HepG2 (cell line): ENCODE results near the gene FRAS1. TPM values are rescaled to one million over a fixed set of nuclear protein-coding genes. Genes with fewer than 3 reads are reported as not detected.

Source experiments
- NAIF1 ChIP-seq: sonication (generic); formaldehyde crosslinking; IDR thresholded peaks from 2 replicates; pipeline ENCODE4 v1.5.0; 2020; ENCODE audit warnings: mild to moderate bottlenecking, missing genetic modification reagents, borderline replicate concordance
- NFAT5 ChIP-seq: sonication (generic); formaldehyde crosslinking; IDR thresholded peaks from 2 replicates; pipeline ENCODE4 v1.4.0; 2020; ENCODE audit warnings: missing genetic modification reagents
- NFRKB ChIP-seq: fragments of 450-650 bp; IDR thresholded peaks from 2 replicates; pipeline ENCODE4 v1.6.1; 2017
- USF2 ChIP-seq, 2 experiments: sonication (generic) in 1 of 2; formaldehyde crosslinking in 1 of 2; IDR thresholded peaks; 2 replicates each; pipeline versions ENCODE4 v1.5.1 to v1.6.1; 2011 to 2020; ENCODE audit warnings: borderline replicate concordance in 1 of 2, low read depth in 1 of 2, low read length in 1 of 2, mild to moderate bottlenecking in 1 of 2, missing genetic modification reagents in 1 of 2, moderate library complexity in 1 of 2
- ZBTB33 ChIP-seq: sonication (generic); formaldehyde crosslinking; IDR thresholded peaks from 2 replicates; pipeline ENCODE4 v1.4.0; 2020; ENCODE audit warnings: missing genetic modification reagents
- ZBTB7A ChIP-seq: sonication (generic); formaldehyde crosslinking; IDR thresholded peaks from 2 replicates; pipeline ENCODE4 v1.8.0; 2022; ENCODE audit warnings: mild to moderate bottlenecking, missing genetic modification reagents
- ZNF160 ChIP-seq: sonication (generic); formaldehyde crosslinking; IDR thresholded peaks from 2 replicates; pipeline ENCODE4 v1.8.0; 2022; ENCODE audit warnings: mild to moderate bottlenecking, inconsistent platforms, missing genetic modification reagents
- ZNF207 ChIP-seq: fragments of 450-650 bp; IDR thresholded peaks from 2 replicates; pipeline ENCODE4 v1.6.1; 2016; ENCODE audit warnings: antibody characterized with exemption, borderline replicate concordance
- ZNF256 ChIP-seq: sonication (generic); formaldehyde crosslinking; conservative IDR thresholded peaks from 2 replicates; pipeline ENCODE4 v1.4.0; 2020; ENCODE audit warnings: missing genetic modification reagents
- ZNF263 ChIP-seq: sonication (generic); formaldehyde crosslinking; IDR thresholded peaks from 2 replicates; pipeline ENCODE4 v1.4.0; 2020; ENCODE audit warnings: missing genetic modification reagents
- ZNF367 ChIP-seq: sonication (generic); formaldehyde crosslinking; IDR thresholded peaks from 2 replicates; pipeline ENCODE4 v1.4.0; 2020; ENCODE audit warnings: missing genetic modification reagents, borderline replicate concordance
- ZNF567 ChIP-seq: sonication (generic); formaldehyde crosslinking; IDR thresholded peaks from 2 replicates; pipeline ENCODE4 v1.8.1; 2023; ENCODE audit warnings: mild to moderate bottlenecking, missing genetic modification reagents, borderline replicate concordance
- ZNF574 ChIP-seq: sonication (generic); formaldehyde crosslinking; IDR thresholded peaks from 2 replicates; pipeline ENCODE4 v1.4.0; 2020; ENCODE audit warnings: missing genetic modification reagents
- ZNF619 ChIP-seq: sonication (generic); formaldehyde crosslinking; IDR thresholded peaks from 2 replicates; pipeline ENCODE4 v1.4.0; 2020; ENCODE audit warnings: mild to moderate bottlenecking, missing genetic modification reagents
- ZNF749 ChIP-seq: sonication (generic); formaldehyde crosslinking; IDR thresholded peaks from 2 replicates; pipeline ENCODE4 v1.8.0; 2022; ENCODE audit warnings: mild to moderate bottlenecking, missing genetic modification reagents, moderate library complexity, borderline replicate concordance
- polyA plus RNA-seq, 8 experiments: library from polyadenylated mRNA; depleted of rRNA in 3 of 8; stranded (reverse) in 7 of 8; unstranded in 1 of 8; fragments of >200 nt; fragmentation: Illumina TruSeq in 4 of 8; extraction: Trizol in 4 of 8; gene quantifications; 2 replicates each; pipeline versions ENCODE4 v1.2.1 to v1.2.3, GENCODE V29; 2011 to 2016; ENCODE audit warnings: low read depth in 4 of 8, missing spikeins in 1 of 8, mixed read lengths in 1 of 8; ENCODE audit not compliant: insufficient read depth in 1 of 8
- total RNA-seq, 5 experiments: library from RNA; depleted of rRNA; stranded (reverse); fragments of >200 nt; fragmentation: Illumina TruSeq; extraction: Trizol; gene quantifications; 2 replicates each; pipeline ENCODE4 v1.2.3, GENCODE V29; 2016; ENCODE audit warnings: low read depth in 1 of 5

The FRAS1 gene
- total and polyA plus RNA-seq, 2 of the 13 experiments (the other 11 are each of a cell fraction or from before 2014, with no cell fraction given): 22.5 to 31.6 TPM

- TF ChIP-seq ZBTB7A (CRISPR knock-in tag) (peak; percentile 70), ZBTB33 (CRISPR knock-in tag) (no peak), NFRKB (no peak), ZNF619 (CRISPR knock-in tag) (no peak), NAIF1 (CRISPR knock-in tag) (0 out of 2 replicates have a peak, but pooled peaks have one; percentile 17), ZNF207 (no peak), ZNF574 (CRISPR knock-in tag) (peak; percentile 60), ZNF256 (CRISPR knock-in tag) (0 out of 2 replicates have a peak, but pooled peaks have one; percentile 57), NFAT5 (CRISPR knock-in tag) (0 out of 2 replicates have a peak, but pooled peaks have one; percentile 22), ZNF160 (CRISPR knock-in tag) (no peak; the same call in 1 of the 2 replicates), ZNF749 (CRISPR knock-in tag) (no peak), ZNF567 (CRISPR knock-in tag) (no peak), ZNF263 (CRISPR knock-in tag) (peak; percentile 79), ZNF367 (CRISPR knock-in tag) (no peak), USF2 (IDR thresholded peaks at IDR 0.05; ENCODE audit: low read depth, low read length) (peak; percentile 87), USF2 (CRISPR knock-in tag; IDR thresholded peaks at IDR 0.05; ENCODE audit: borderline replicate concordance) (peak; percentile 93; the same call in 1 of the 2 replicates)
Measured at GRCh38 chr4:78056265-78057129, 626 bp upstream of the FRAS1 start (continued).
